ENCODE results near the gene GCN1. TPM values are rescaled to one million over a fixed set of nuclear protein-coding genes. Genes with fewer than 3 reads are reported as not detected.

Gene GCN1
- total and polyA plus RNA-seq, 2 donors (not counting 3 experiments of a cell fraction or from before 2014, with no cell fraction given) = 30.1 to 101 TPM

DNA sequence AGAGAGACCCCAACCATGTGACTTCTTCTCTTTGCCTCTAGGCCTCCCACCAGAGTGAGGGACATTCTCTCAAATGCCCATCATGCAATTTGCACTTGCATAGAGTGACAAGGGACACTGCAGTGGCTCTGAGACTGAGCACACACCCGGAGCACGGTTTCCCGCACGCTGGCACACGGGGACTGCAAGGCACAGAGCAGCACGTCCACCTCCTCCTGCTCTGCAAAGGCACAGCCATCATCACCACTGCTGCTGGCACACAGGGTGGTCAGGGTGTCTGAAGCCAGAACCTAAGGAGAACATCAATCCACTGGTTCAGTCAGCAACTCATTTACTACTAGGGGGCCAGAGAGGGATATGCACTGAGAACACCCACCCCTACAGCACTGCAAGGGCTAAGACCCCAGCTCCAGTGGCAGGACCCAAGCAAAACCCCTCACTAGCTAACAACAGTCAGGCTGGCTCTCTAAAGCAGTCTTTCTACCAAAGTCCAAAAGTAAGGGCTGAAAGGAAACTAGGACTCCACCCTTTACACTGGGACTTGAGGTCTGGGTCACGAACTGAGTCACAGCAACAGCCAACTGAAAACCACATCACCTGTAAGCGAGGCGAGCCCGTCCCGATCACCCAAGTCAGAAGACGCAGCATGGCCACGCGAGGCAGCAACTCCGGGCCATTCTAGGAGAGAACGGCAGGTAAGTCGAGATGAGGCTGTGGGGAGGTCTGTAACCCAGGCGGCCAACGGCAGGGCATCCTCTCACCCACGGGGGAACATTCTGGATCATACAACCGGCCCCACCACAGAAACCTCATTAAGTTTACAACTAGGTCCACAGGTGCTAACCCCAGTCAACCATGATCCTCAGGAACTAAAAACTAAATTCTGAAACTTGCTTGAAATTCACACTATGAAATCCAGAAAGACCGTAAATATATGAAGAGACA is 37.9 kb downstream of the GCN1 start:
- Histone ChIP-seq H2AFZ (ENCODE audit: low read depth, low read length) (no peak overlapping the region), H3K9me1 (replicated peaks; ENCODE audit: control insufficient read depth, extremely low read depth, insufficient read depth, low read length) (no peaks in the 10 kb centered on the region), H3K9me3 (replicated peaks; ENCODE audit: control insufficient read depth, insufficient read depth, low read length) (no peaks in the 10 kb centered on the region), H4K20me1 (replicated peaks; ENCODE audit: control insufficient read depth, extremely low read depth, insufficient read depth, low read length) (no peaks in the 10 kb centered on the region), H3K4me1 (ENCODE audit: control insufficient read depth, extremely low read depth, insufficient read depth, low read length) (no peaks in the 10 kb centered on the region), H3K4me3 (replicated peaks in 1 of 3; ENCODE audit: insufficient read depth in 1 of 3, low read depth in 1 of 3, low read length in 3 of 3) (no peak overlapping the region), H3K79me2 (ENCODE audit: control insufficient read depth, insufficient read depth, low read length) (no peaks in the 10 kb centered on the region), H3K27ac (ENCODE audit: insufficient read depth, low read depth, low read length) (no peak overlapping the region), H3K36me3 (ENCODE audit: control insufficient read depth in 2 of 2, extremely low read depth in 1 of 2, insufficient read depth in 2 of 2, low read length in 2 of 2) (peaks cover 38 to 71% of the 10 kb centered on the region in 2 experiments), H3K9ac (replicated peaks; ENCODE audit: extremely low read depth, insufficient read depth, low read length) (no peak overlapping the region), H3K4me2 (ENCODE audit: insufficient read depth, low read length) (no peak overlapping the region), H3K27me3 (ENCODE audit: control insufficient read depth in 2 of 2, insufficient read depth in 2 of 2, low read length in 2 of 2) (no peaks in the 10 kb centered on the region)
- TF ChIP-seq POLR2AphosphoS5 (IDR thresholded peaks at IDR 0.05; ENCODE audit: insufficient read depth, low read depth, low read length) (no peak), MYC (IDR thresholded peaks at IDR 0.05; ENCODE audit: low read depth, low read length) (no peak), EZH2 (IDR thresholded peaks at IDR 0.05; ENCODE audit: borderline replicate concordance, low read depth, low read length, severe bottlenecking) (no peak), FOS (IDR thresholded peaks at IDR 0.05; ENCODE audit: borderline replicate concordance, insufficient read depth, low read length) (no peak)
- BruUV-seq (replicated peaks) = no TSS peak
- ChIA-PET CTCF (no interaction called here), POLR2A (no interaction called here)
- no peak for FAIRE-seq
- no peak for DNase-seq (ENCODE audit: low read depth, low spot score)
- intact Hi-C loops (cut with micrococcal nuclease) (no loop called here), dilution Hi-C loops (cut with MboI; ENCODE audit: extremely low pct_ligation_motif_present, low sequenced_read_pairs) (no loop called here)

- intact Hi-C loops (cut with micrococcal nuclease) (no loop called here), dilution Hi-C loops (cut with MboI; ENCODE audit: extremely low pct_ligation_motif_present, low sequenced_read_pairs) (no loop called here)
- ChIA-PET POLR2A (interaction anchor here (0.6 kb wide), 1 partner anchor 36 kb away, joined by 4 read pairs; no protein-coding TSS in a partner anchor), CTCF (interaction anchor here (1.5 kb wide), 1 partner anchor 46 kb away, joined by 5 read pairs; the partner anchor contains the start of gene RPLP0)
- Histone ChIP-seq H3K9me3 (replicated peaks; ENCODE audit: control insufficient read depth, insufficient read depth, low read length) (no peaks in the 10 kb centered on the region), H3K4me1 (ENCODE audit: control insufficient read depth, extremely low read depth, insufficient read depth, low read length) (no peaks in the 10 kb centered on the region), H3K9me1 (replicated peaks; ENCODE audit: control insufficient read depth, extremely low read depth, insufficient read depth, low read length) (no peaks in the 10 kb centered on the region), H3K27me3 (ENCODE audit: control insufficient read depth in 2 of 2, insufficient read depth in 2 of 2, low read length in 2 of 2) (no peaks in the 10 kb centered on the region), H4K20me1 (replicated peaks; ENCODE audit: control insufficient read depth, extremely low read depth, insufficient read depth, low read length) (no peaks in the 10 kb centered on the region), H3K79me2 (ENCODE audit: control insufficient read depth, insufficient read depth, low read length) (no peaks in the 10 kb centered on the region), H3K9ac (replicated peaks; ENCODE audit: extremely low read depth, insufficient read depth, low read length) (no peak overlapping the region), H2AFZ (ENCODE audit: low read depth, low read length) (no peak overlapping the region), H3K27ac (ENCODE audit: insufficient read depth, low read depth, low read length) (no peak overlapping the region), H3K4me3 (replicated peaks in 1 of 3; ENCODE audit: insufficient read depth in 1 of 3, low read depth in 1 of 3, low read length in 3 of 3) (no peak overlapping the region), H3K4me2 (ENCODE audit: insufficient read depth, low read length) (no peak overlapping the region), H3K36me3 (ENCODE audit: control insufficient read depth in 2 of 2, extremely low read depth in 1 of 2, insufficient read depth in 2 of 2, low read length in 2 of 2) (peaks cover 34 to 67% of the 10 kb centered on the region in 2 experiments)
- no peak for FAIRE-seq
- TF ChIP-seq POLR2A (IDR thresholded peaks at IDR 0.05; ENCODE audit: low read depth, low read length) = no peak
- TF ChIP-seq CTCF (IDR thresholded peaks at IDR 0.05; ENCODE audit: extremely low read depth in 1 of 2, insufficient read depth in 1 of 2, low read depth in 1 of 2, low read length in 2 of 2) = no peak
- TF ChIP-seq GATA2 (IDR thresholded peaks at IDR 0.05; ENCODE audit: insufficient read depth, insufficient read length, low read depth, low read length) = no peak
- TF ChIP-seq EZH2 (IDR thresholded peaks at IDR 0.05; ENCODE audit: borderline replicate concordance, low read depth, low read length, severe bottlenecking) = no peak
- no peak for TF ChIP-seq FOS (IDR thresholded peaks at IDR 0.05; ENCODE audit: borderline replicate concordance, insufficient read depth, low read length)
- no peak for TF ChIP-seq MAX (IDR thresholded peaks at IDR 0.05; ENCODE audit: insufficient read depth, insufficient read length)
- no peak for TF ChIP-seq POLR2AphosphoS5 (IDR thresholded peaks at IDR 0.05; ENCODE audit: insufficient read depth, low read depth, low read length)
- TF ChIP-seq MYC (IDR thresholded peaks at IDR 0.05; ENCODE audit: low read depth, low read length) = no peak
- no peak for TF ChIP-seq JUN (IDR thresholded peaks at IDR 0.05; ENCODE audit: borderline replicate concordance, insufficient read depth, insufficient read length, low read depth)
- DNase-seq (ENCODE audit: low read depth, low spot score) = no peak
- BruUV-seq (replicated peaks) = no TSS peak
Measured at GRCh38 chr12:120155072-120155471, 39.4 kb downstream of the GCN1 start.

All from endothelial cell of umbilical vein (primary cell).